K562 (cell line): ENCODE data around the gene GDAP1L1. TPM values are rescaled to one million over a fixed set of nuclear protein-coding genes. Genes with fewer than 3 reads are reported as not detected.

ENCODE experiments used
- ATF7 ChIP-seq: fragments of 450-650 bp; IDR thresholded peaks from 2 replicates; pipeline ENCODE4 v1.7.1; 2014; ENCODE audit warnings: mild to moderate bottlenecking, moderate library complexity
- DPF2 ChIP-seq: fragments of 450-650 bp; IDR thresholded peaks from 2 replicates; pipeline ENCODE4 v1.6.1; 2016
- ELF4 ChIP-seq: fragments of 450-650 bp; formaldehyde crosslinking; IDR thresholded peaks from 2 replicates; pipeline ENCODE4 v1.4.0; 2022; ENCODE audit warnings: missing genetic modification characterization
- KDM4B ChIP-seq, 2 experiments: fragments of 450-650 bp in 1 of 2; sonication (generic) in 1 of 2; IDR thresholded peaks; 2 replicates each; pipeline ENCODE4 v1.6.1; 2016 to 2017; ENCODE audit warnings: borderline replicate concordance in 2 of 2, antibody characterized with exemption in 1 of 2, low read depth in 1 of 2, mild to moderate bottlenecking in 1 of 2
- NELFE ChIP-seq: IDR thresholded peaks from 2 replicates; pipeline ENCODE4 v1.6.1; 2011; ENCODE audit warnings: mild to moderate bottlenecking; ENCODE audit not compliant: insufficient read depth, insufficient read length
- PTTG1 ChIP-seq: fragments of 450-650 bp; IDR thresholded peaks from 2 replicates; pipeline ENCODE4 v1.6.1; 2016; ENCODE audit warnings: low read depth, mild to moderate bottlenecking, missing genetic modification characterization, missing compliant biosample characterization
- RBFOX2 ChIP-seq: fragments of 200-400 bp; formaldehyde crosslinking; IDR thresholded peaks from 2 replicates; pipeline ENCODE4 v1.6.1; 2017; ENCODE audit warnings: low read depth, mild to moderate bottlenecking, low read length, moderate library complexity
- SPI1 ChIP-seq: IDR thresholded peaks from 2 replicates; pipeline ENCODE4 v1.6.1; 2011; ENCODE audit warnings: low read depth, low read length, control low read depth, borderline replicate concordance
- STAT5B ChIP-seq: fragments of 250-450 bp; sonication (Bioruptor Pico); IDR thresholded peaks from 2 replicates; pipeline ENCODE4 v1.8.0; 2021; ENCODE audit warnings: mild to moderate bottlenecking, inconsistent platforms
- TCF7L2 ChIP-seq: fragments of 150-350 bp; IDR thresholded peaks from 2 replicates; pipeline ENCODE4 v1.6.1; 2016; ENCODE audit warnings: low read depth, mild to moderate bottlenecking, low read length, moderate library complexity
- XRCC3 ChIP-seq: fragments of 450-650 bp; IDR thresholded peaks from 2 replicates; pipeline ENCODE4 v1.6.1; 2017; ENCODE audit warnings: mild to moderate bottlenecking, moderate library complexity
- ZBTB7A ChIP-seq: IDR thresholded peaks from 2 replicates; pipeline ENCODE4 v1.6.1; 2011; ENCODE audit warnings: low read depth, mild to moderate bottlenecking, low read length, moderate library complexity, borderline replicate concordance; ENCODE audit not compliant: control insufficient read depth
- ZNF583 ChIP-seq: fragments of 250-450 bp; sonication (Bioruptor Pico); IDR thresholded peaks from 2 replicates; pipeline ENCODE4 v1.4.0; 2020
- ZNF79 ChIP-seq: fragments of 250-450 bp; sonication (Bioruptor Pico); IDR thresholded peaks from 2 replicates; pipeline ENCODE4 v1.4.0; 2020; ENCODE audit warnings: low read depth, mild to moderate bottlenecking, moderate library complexity
- polyA plus RNA-seq, 8 experiments: library from polyadenylated mRNA; depleted of rRNA in 4 of 8; stranded (reverse) in 5 of 8; unstranded in 3 of 8; fragments of >200 nt; fragmentation: Nextera tagmentation in 2 of 8; fragmentation: Illumina TruSeq in 1 of 8; extraction: Ambion mirVana in 2 of 8; extraction: Trizol in 1 of 8; gene quantifications; 2 replicates each; pipeline versions ENCODE4 v1.2.1 to v1.2.3, GENCODE V29; 2011 to 2014; ENCODE audit warnings: inconsistent platforms in 1 of 8, missing spikeins in 1 of 8
- total RNA-seq, 7 experiments: library from RNA; depleted of rRNA in 6 of 7; stranded (reverse); fragments of >200 nt in 6 of 7; fragmentation: Illumina TruSeq in 2 of 7; extraction: Trizol in 2 of 7; gene quantifications; 2 replicates each; pipeline versions ENCODE4 v1.2.1 to v1.2.3, GENCODE V29; 2011 to 2021; ENCODE audit warnings: low replicate concordance in 1 of 7
- TF ChIP-seq, protein P1 (sequence below): fragments of 200-800 bp; sonication (Bioruptor generic); IDR thresholded peaks from 2 replicates; pipeline ENCODE4 v1.6.1; 2017; ENCODE audit warnings: missing genetic modification characterization, missing compliant biosample characterization
- TF ChIP-seq, protein P2 (sequence below): fragments of 250-450 bp; sonication (Bioruptor Pico); IDR thresholded peaks from 2 replicates; pipeline ENCODE4 v1.9.0; 2021; ENCODE audit warnings: mild to moderate bottlenecking, inconsistent platforms
- TF ChIP-seq, protein P3 (sequence below): fragments of 450-650 bp; IDR thresholded peaks from 2 replicates; pipeline ENCODE4 v1.6.1; 2016
- TF ChIP-seq, protein P4 (sequence below): fragments of 250-450 bp; sonication (Bioruptor Pico); IDR thresholded peaks from 2 replicates; pipeline ENCODE4 v1.5.0; 2021; ENCODE audit warnings: mild to moderate bottlenecking, borderline replicate concordance

GDAP1L1 gene
- total and polyA plus RNA-seq, 9 of the 15 experiments (the other 6 are each of a cell fraction or from before 2014, with no cell fraction given) = 0.06 to 0.40 (median 0.19) TPM; not detected in 5

DNA sequence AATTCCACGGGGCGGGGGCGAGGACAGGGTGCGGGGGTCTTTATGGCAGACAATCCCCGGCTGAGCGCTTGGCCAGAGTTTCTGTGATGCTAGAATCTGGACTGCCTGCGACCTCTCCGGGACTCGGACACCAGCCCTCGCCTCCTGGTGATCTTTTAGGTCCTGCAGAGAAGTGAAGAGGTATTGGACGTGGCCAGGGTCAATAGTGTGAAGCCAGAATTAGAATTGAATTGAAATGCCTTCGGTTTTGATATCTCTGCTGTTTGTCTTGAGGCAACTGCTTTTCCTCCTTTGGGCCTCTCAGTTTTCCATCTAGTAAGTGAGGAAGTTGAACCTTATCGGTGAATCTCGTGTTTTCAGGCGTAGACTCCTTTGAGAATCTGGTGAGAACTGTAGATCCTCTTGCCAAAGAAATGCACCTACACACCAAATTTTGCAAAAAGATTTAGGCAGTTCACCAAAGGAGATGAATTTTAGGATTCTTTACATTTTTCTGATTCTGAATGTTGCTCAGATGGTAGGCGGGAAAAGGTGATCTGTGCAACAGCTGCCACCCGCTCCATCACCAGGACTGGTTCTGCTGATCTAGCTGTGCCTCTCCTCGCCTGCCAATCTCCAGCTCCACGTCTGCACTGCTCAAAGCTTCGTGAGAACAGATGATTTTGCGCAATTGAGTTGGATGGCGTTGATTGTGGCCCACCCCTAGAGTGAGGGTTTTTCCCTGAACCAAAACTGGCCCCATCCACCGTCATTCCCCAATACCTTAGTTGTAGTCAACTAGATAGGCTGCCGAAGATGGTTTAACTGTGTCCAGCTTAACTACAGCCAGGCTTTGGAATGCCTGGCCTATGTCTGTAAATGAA, 35.7 kb upstream of the GDAP1L1 start (continued):
- TF ChIP-seq, protein P1, sequence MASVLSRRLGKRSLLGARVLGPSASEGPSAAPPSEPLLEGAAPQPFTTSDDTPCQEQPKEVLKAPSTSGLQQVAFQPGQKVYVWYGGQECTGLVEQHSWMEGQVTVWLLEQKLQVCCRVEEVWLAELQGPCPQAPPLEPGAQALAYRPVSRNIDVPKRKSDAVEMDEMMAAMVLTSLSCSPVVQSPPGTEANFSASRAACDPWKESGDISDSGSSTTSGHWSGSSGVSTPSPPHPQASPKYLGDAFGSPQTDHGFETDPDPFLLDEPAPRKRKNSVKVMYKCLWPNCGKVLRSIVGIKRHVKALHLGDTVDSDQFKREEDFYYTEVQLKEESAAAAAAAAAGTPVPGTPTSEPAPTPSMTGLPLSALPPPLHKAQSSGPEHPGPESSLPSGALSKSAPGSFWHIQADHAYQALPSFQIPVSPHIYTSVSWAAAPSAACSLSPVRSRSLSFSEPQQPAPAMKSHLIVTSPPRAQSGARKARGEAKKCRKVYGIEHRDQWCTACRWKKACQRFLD (CRISPR knock-in tag) = no peak
- TF ChIP-seq NELFE = no peak
- TF ChIP-seq, protein P2, sequence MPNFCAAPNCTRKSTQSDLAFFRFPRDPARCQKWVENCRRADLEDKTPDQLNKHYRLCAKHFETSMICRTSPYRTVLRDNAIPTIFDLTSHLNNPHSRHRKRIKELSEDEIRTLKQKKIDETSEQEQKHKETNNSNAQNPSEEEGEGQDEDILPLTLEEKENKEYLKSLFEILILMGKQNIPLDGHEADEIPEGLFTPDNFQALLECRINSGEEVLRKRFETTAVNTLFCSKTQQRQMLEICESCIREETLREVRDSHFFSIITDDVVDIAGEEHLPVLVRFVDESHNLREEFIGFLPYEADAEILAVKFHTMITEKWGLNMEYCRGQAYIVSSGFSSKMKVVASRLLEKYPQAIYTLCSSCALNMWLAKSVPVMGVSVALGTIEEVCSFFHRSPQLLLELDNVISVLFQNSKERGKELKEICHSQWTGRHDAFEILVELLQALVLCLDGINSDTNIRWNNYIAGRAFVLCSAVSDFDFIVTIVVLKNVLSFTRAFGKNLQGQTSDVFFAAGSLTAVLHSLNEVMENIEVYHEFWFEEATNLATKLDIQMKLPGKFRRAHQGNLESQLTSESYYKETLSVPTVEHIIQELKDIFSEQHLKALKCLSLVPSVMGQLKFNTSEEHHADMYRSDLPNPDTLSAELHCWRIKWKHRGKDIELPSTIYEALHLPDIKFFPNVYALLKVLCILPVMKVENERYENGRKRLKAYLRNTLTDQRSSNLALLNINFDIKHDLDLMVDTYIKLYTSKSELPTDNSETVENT (CRISPR knock-in tag) = no peak
- no peak for TF ChIP-seq ZBTB7A
- no peak for TF ChIP-seq PTTG1 (tag)
- TF ChIP-seq, protein P3, sequence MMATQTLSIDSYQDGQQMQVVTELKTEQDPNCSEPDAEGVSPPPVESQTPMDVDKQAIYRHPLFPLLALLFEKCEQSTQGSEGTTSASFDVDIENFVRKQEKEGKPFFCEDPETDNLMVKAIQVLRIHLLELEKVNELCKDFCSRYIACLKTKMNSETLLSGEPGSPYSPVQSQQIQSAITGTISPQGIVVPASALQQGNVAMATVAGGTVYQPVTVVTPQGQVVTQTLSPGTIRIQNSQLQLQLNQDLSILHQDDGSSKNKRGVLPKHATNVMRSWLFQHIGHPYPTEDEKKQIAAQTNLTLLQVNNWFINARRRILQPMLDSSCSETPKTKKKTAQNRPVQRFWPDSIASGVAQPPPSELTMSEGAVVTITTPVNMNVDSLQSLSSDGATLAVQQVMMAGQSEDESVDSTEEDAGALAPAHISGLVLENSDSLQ = peak; percentile 68
- no peak for TF ChIP-seq XRCC3
- TF ChIP-seq ELF4 (CRISPR knock-in tag) = no peak
- no peak for TF ChIP-seq ZNF79 (CRISPR knock-in tag)
- peak; percentile 86 for TF ChIP-seq SPI1
- TF ChIP-seq, protein P4, sequence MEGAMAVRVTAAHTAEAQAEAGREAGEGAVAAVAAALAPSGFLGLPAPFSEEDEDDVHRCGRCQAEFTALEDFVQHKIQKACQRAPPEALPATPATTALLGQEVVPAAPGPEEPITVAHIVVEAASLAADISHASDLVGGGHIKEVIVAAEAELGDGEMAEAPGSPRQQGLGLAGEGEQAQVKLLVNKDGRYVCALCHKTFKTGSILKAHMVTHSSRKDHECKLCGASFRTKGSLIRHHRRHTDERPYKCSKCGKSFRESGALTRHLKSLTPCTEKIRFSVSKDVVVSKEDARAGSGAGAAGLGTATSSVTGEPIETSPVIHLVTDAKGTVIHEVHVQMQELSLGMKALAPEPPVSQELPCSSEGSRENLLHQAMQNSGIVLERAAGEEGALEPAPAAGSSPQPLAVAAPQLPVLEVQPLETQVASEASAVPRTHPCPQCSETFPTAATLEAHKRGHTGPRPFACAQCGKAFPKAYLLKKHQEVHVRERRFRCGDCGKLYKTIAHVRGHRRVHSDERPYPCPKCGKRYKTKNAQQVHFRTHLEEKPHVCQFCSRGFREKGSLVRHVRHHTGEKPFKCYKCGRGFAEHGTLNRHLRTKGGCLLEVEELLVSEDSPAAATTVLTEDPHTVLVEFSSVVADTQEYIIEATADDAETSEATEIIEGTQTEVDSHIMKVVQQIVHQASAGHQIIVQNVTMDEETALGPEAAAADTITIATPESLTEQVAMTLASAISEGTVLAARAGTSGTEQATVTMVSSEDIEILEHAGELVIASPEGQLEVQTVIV (CRISPR knock-in tag) = no peak
- no peak for TF ChIP-seq KDM4B (IDR thresholded peaks at IDR 0.05; ENCODE audit: borderline replicate concordance in 2 of 2, low read depth in 1 of 2)
- no peak for TF ChIP-seq TCF7L2
- peak; percentile 36; the same call in 1 of the 2 replicates for TF ChIP-seq DPF2
- no peak for TF ChIP-seq STAT5B (CRISPR knock-in tag)
- no peak for TF ChIP-seq ZNF583 (CRISPR knock-in tag)
- TF ChIP-seq ATF7 = 0 out of 2 replicates have a peak, but pooled peaks have one; percentile 43
- no peak for TF ChIP-seq RBFOX2
